ENCODE results near the gene CAVIN3. TPM values are rescaled to one million over a fixed set of nuclear protein-coding genes. Genes with fewer than 3 reads are reported as not detected.
A peak's percentile ranks its signal among the peaks of the same experiment; 100 is the strongest.

CAVIN3 gene
- total RNA-seq, 4 donors from 2014 or later = 16.6 to 65.0 (median 25.3) TPM

DNA sequence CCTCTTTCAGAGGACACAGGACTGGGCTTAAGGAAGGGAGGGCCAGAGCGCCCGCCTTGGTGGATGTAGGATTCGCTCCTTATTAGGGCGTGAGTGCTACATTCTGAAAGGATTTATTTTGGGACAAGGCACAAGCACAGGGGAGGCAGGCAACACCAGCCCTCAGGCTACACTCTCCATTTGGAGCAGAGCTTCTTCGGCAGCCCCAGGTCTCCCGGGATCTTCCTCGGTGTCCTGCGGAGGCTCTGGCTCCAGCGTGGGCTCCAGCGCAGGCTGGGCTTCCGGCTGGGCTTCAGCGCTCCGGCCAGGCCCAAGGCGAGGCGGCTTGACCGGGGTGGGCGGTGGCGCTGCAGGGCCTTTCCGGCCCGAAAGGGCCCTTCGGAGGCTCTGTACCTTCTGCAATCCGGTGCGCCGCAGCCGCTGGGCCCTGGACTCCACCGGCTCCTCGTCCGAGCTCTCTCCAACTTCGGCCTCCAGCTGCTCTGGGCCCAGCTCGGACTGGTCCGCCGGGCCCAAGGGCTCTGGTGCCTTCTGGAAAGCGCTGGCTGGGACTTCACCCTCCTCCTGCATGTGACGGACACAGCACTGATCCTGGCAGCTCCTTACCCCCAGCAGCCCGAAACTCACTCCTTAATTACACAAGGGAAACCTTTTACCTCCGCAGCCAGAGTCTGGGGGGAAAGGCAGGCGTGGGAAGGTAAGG, 1.1 kb downstream of the CAVIN3 start:
- Histone ChIP-seq H3K36me3 (no peaks in the 10 kb centered on the region), H3K27ac (peak overlapping the region; percentile 82 to 98 (median 93)), H3K27me3 (peaks cover 0 to 33% (median 0%) of the 10 kb centered on the region in 4 donors), H3K4me1 (peaks cover 12 to 63% (median 32%) of the 10 kb centered on the region in 3 donors), H3K9me3 (no peaks in the 10 kb centered on the region), H3K4me3 (peak overlapping the region; percentile 42 to 76 (median 58))
- intact Hi-C loops (cut with DNase I) = no loop called here
- DNase-seq = no peak
- TF ChIP-seq, protein P1, sequence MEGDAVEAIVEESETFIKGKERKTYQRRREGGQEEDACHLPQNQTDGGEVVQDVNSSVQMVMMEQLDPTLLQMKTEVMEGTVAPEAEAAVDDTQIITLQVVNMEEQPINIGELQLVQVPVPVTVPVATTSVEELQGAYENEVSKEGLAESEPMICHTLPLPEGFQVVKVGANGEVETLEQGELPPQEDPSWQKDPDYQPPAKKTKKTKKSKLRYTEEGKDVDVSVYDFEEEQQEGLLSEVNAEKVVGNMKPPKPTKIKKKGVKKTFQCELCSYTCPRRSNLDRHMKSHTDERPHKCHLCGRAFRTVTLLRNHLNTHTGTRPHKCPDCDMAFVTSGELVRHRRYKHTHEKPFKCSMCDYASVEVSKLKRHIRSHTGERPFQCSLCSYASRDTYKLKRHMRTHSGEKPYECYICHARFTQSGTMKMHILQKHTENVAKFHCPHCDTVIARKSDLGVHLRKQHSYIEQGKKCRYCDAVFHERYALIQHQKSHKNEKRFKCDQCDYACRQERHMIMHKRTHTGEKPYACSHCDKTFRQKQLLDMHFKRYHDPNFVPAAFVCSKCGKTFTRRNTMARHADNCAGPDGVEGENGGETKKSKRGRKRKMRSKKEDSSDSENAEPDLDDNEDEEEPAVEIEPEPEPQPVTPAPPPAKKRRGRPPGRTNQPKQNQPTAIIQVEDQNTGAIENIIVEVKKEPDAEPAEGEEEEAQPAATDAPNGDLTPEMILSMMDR (IDR thresholded peaks at IDR 0.05) = no peak
- TF ChIP-seq POLR2A (IDR thresholded peaks at IDR 0.05) = peak in 1 of 4 donors; percentile 6
- 7 to 9% methylated on average over 3 to 7 of the region's 37 CpGs for WGBS, 2 donors

DNA sequence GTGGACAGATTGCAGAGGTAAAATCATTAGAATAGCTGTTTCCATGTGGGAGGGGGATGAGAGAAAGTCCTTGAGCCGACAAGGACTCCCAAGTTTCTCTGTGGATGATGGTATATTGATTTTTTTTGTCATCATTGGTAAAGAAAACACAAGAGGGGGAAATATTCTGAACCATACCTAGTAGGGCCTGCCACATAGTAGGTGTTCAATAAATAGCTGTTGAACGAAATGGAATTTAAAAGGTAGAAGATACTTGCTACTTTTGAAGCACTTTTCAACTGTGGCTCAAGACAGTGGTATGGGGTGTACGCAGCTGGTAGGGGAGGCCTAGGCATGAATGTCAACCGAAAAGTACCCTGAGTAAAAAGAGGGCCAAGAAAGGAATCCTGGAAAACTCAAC, 2.1 kb downstream of the CAVIN3 start:
- intact Hi-C loops (cut with DNase I) = no loop called here
- TF ChIP-seq, protein P1 (IDR thresholded peaks at IDR 0.05) = no peak
- no peak for TF ChIP-seq POLR2A (IDR thresholded peaks at IDR 0.05)
- 85 to 86% methylated on average over 4 of the region's 4 CpGs for WGBS, 2 donors
- no peak for DNase-seq
- H3K36me3 ChIP-seq = no peaks in the 10 kb centered on the region
- peaks cover 12 to 63% (median 32%) of the 10 kb centered on the region in 3 donors for H3K4me1 ChIP-seq
- no peaks in the 10 kb centered on the region for H3K9me3 ChIP-seq
- H3K27me3 ChIP-seq = peaks cover 0 to 33% (median 0%) of the 10 kb centered on the region in 4 donors
- peak overlapping the region in 1 of 4 donors; percentile 76 for H3K4me3 ChIP-seq
- H3K27ac ChIP-seq = peak overlapping the region; percentile 82 to 98 (median 93)

DNA sequence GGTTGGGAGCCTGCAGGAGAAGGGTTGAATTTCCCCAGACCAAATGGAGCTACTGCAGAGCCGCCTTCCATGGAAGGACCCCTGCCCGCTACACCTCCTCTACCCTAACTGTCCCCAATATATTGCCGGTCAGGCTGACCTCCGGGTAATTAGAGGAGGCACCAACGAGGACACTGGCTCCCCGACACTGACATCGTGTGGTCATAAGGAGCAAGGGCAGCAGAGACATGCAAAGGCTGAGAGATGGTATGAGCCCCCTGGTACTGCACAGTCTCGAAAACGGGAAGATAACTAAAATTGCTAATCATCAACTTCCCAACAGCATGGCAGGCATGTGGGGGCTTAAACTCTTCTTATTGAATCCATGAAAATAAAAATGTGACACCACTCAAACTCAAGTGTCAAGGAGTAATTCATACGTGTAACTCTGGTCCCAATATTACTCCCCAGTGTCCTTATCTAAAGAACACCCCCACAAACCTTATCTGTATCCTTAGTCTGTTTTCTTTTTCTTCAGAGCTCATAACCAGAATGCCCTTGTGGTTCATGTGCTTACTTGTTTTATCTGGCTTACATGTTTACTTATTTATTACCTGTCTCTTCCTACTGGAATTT, 4.4 kb downstream of the CAVIN3 start:
- no peak for DNase-seq
- WGBS, 2 donors = 3 to 7% methylated on average over 7 to 9 of the region's 10 CpGs
- intact Hi-C loops (cut with DNase I) = no loop called here
- Histone ChIP-seq H3K9me3 (no peaks in the 10 kb centered on the region), H3K36me3 (no peaks in the 10 kb centered on the region), H3K4me1 (peaks cover 7 to 46% (median 17%) of the 10 kb centered on the region in 3 donors), H3K27ac (no peak overlapping the region), H3K4me3 (peak overlapping the region in 1 of 4 donors; percentile 38), H3K27me3 (peaks cover 0 to 33% (median 0%) of the 10 kb centered on the region in 4 donors)
- TF ChIP-seq, protein P1 (IDR thresholded peaks at IDR 0.05) = peak; percentile 46 to 80 (median 62)
- TF ChIP-seq POLR2A (IDR thresholded peaks at IDR 0.05) = no peak

DNA sequence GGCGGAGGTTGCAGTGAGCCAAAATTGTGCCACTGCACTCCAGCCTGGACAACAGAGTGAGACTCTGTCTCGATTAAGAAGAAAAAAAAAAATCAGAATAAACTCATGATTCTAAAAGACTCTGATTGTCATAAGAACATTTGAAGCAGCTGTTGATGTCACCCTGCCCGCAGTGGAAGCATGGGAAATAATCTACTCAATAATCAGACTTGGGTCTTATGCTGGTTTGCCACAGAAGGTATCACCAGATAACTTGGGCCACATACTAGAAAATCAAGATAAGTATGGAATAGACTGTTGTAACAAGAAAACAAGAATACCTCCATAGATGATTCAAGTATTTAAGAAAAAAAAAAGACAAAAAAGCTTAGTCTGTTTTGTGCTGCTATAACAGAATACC, 8.2 kb downstream of the CAVIN3 start:
- Histone ChIP-seq H3K27me3 (peaks cover 0 to 9% (median 0%) of the 10 kb centered on the region in 4 donors), H3K27ac (no peak overlapping the region), H3K9me3 (no peaks in the 10 kb centered on the region), H3K4me3 (no peak overlapping the region), H3K4me1 (peaks cover 0 to 9% (median 5%) of the 10 kb centered on the region in 3 donors), H3K36me3 (no peaks in the 10 kb centered on the region)
- WGBS, 2 donors = 69 to 79% methylated on average over 3 of the region's 3 CpGs
- intact Hi-C loops (cut with DNase I) = no loop called here
- DNase-seq = no peak
- no peak for TF ChIP-seq POLR2A (IDR thresholded peaks at IDR 0.05)
- TF ChIP-seq, protein P1 (IDR thresholded peaks at IDR 0.05) = no peak

DNA sequence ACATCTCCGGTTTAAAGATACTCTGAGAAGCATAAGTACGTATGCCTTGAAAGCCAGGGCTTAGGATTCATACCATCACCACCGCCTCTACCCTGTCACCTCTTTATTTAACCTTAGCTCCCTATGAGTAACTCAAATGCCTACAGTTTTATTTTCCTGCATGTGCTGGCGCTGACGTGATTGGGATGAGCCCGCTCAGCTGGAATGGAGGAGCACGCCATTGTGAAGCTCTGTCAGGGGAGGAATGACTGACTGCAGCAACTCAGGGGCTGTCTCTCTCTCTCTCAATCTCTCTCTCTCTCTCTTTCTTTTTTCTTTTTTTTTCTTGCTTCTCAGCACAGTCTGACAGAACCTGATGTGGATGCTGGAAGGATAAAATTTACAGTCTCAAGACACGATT, 12.4 kb downstream of the CAVIN3 start:
- H3K9me3 ChIP-seq = no peaks in the 10 kb centered on the region
- H3K27me3 ChIP-seq = peaks cover 0 to 23% (median 0%) of the 10 kb centered on the region in 4 donors
- TF ChIP-seq, protein P1 (IDR thresholded peaks at IDR 0.05) = no peak
- TF ChIP-seq POLR2A (IDR thresholded peaks at IDR 0.05) = no peak
- H3K36me3 ChIP-seq = no peaks in the 10 kb centered on the region
- 65 to 66% methylated on average over 8 of the region's 8 CpGs for WGBS, 2 donors
- no peak overlapping the region for H3K4me3 ChIP-seq
- intact Hi-C loops (cut with DNase I) = no loop called here
- H3K4me1 ChIP-seq = no peaks in the 10 kb centered on the region
- DNase-seq = no peak
- no peak overlapping the region for H3K27ac ChIP-seq
